RWPE2 (cell line): ENCODE measurements around the gene PUS10.
"Not testable (repeated sequence)": the region's sequence is repeated elsewhere in the genome, so short reads cannot be mapped to it uniquely, and the experiment has no call there.

Experiments used
- ATAC-seq: fragments of 200-7000 bp; cut with Tn5 transposase; 3 replicates; pipeline ENCODE4 v1.9.1; 2021; ENCODE audit warnings: low read depth
- DNase-seq: peaks from one replicate; pipeline ENCODE4 v3.0.0-alpha.2; 2020; ENCODE audit warnings: low spot score
- H3K27ac ChIP-seq: fragments of 450-650 bp; 2 replicates; pipeline ENCODE4 v1.5.1; 2017; ENCODE audit warnings: mild to moderate bottlenecking; ENCODE audit not compliant: poor library complexity, severe bottlenecking
- H3K27me3 ChIP-seq: fragments of 250-450 bp; sonication (Bioruptor Pico); 2 replicates; pipeline ENCODE4 v1.5.1; 2021; ENCODE audit warnings: mild to moderate bottlenecking, moderate library complexity; ENCODE audit not compliant: insufficient read depth, poor library complexity, severe bottlenecking
- H3K36me3 ChIP-seq: fragments of 250-450 bp; sonication (Bioruptor Pico); 2 replicates; pipeline ENCODE4 v1.5.1; 2020; ENCODE audit warnings: low read depth, mild to moderate bottlenecking, moderate library complexity
- H3K4me1 ChIP-seq: fragments of 250-450 bp; sonication (Bioruptor Pico); 2 replicates; pipeline ENCODE4 v1.5.1; 2021; ENCODE audit warnings: mild to moderate bottlenecking, moderate library complexity; ENCODE audit not compliant: insufficient read depth, poor library complexity, severe bottlenecking
- H3K4me3 ChIP-seq: fragments of 250-450 bp; sonication (Bioruptor Pico); 2 replicates; pipeline ENCODE4 v1.5.1; 2021; ENCODE audit warnings: mild to moderate bottlenecking, moderate library complexity; ENCODE audit not compliant: severe bottlenecking
- H3K9me3 ChIP-seq: fragments of 250-450 bp; sonication (Bioruptor Pico); 2 replicates; pipeline ENCODE4 v1.5.1; 2021; ENCODE audit warnings: mild to moderate bottlenecking, moderate library complexity; ENCODE audit not compliant: severe bottlenecking
- TF ChIP-seq, protein P1 (sequence below): fragments of 450-650 bp; IDR thresholded peaks from one replicate; pipeline ENCODE4 v1.5.1; 2017; ENCODE audit warnings: mild to moderate bottlenecking, moderate library complexity; ENCODE audit not compliant: poor library complexity, severe bottlenecking

PUS10 gene

DNA sequence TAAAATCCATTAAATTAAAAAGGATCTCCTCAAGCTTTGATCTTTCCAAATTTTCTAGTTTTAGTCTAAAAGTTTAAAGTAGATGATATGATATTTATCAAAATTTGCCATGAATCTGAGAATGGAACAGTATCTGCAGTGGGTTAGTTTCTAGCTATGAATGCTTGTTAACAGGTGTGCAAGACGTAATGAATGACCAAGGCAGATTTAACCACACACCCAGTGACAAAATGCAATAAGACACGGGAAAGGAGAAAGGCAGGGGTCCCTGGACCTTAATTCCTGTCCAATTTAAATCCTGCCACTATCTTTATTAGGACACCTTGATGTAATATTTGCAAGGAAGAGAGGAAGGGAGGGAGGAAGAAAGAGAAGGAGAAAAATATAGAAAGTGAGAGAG is 31.0 kb downstream of the PUS10 start:
- H3K4me3 ChIP-seq: no peak overlapping the region
- ATAC-seq (no peak), DNase-seq (no peak)
- no peaks in the 10 kb centered on the region for H3K4me1 ChIP-seq
- H3K27me3 ChIP-seq: no peaks in the 10 kb centered on the region
- no peak overlapping the region for H3K27ac ChIP-seq
- H3K36me3 ChIP-seq: no peaks in the 10 kb centered on the region
- H3K9me3 ChIP-seq: peaks cover 1% of the 10 kb centered on the region
- TF ChIP-seq, protein P1, sequence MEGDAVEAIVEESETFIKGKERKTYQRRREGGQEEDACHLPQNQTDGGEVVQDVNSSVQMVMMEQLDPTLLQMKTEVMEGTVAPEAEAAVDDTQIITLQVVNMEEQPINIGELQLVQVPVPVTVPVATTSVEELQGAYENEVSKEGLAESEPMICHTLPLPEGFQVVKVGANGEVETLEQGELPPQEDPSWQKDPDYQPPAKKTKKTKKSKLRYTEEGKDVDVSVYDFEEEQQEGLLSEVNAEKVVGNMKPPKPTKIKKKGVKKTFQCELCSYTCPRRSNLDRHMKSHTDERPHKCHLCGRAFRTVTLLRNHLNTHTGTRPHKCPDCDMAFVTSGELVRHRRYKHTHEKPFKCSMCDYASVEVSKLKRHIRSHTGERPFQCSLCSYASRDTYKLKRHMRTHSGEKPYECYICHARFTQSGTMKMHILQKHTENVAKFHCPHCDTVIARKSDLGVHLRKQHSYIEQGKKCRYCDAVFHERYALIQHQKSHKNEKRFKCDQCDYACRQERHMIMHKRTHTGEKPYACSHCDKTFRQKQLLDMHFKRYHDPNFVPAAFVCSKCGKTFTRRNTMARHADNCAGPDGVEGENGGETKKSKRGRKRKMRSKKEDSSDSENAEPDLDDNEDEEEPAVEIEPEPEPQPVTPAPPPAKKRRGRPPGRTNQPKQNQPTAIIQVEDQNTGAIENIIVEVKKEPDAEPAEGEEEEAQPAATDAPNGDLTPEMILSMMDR: no peak

DNA sequence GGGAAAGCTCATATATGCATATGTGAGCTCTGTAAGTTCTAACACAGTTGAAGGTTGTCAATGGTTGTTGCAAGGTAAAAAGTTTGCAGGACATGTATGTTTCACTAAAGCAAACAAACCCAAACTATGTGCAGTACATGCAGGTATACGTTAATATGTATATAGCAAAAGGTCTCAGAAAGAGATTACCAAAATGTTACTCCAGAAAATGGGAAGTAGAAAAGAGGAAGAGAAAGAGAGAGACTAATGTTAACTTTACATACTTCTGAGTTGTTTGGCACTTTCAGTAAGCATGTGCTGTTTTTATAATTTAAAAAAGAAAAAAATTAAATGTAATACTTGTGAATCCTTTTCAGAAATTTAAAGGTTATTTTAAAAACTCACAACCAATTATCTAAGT is 33.3 kb downstream of the PUS10 start:
- Histone ChIP-seq H3K27ac (no peak overlapping the region), H3K4me1 (no peaks in the 10 kb centered on the region), H3K4me3 (no peak overlapping the region), H3K36me3 (no peaks in the 10 kb centered on the region), H3K9me3 (no peaks in the 10 kb centered on the region), H3K27me3 (no peaks in the 10 kb centered on the region)
- no peak for ATAC-seq
- TF ChIP-seq, protein P1: no peak
- DNase-seq: no peak

DNA sequence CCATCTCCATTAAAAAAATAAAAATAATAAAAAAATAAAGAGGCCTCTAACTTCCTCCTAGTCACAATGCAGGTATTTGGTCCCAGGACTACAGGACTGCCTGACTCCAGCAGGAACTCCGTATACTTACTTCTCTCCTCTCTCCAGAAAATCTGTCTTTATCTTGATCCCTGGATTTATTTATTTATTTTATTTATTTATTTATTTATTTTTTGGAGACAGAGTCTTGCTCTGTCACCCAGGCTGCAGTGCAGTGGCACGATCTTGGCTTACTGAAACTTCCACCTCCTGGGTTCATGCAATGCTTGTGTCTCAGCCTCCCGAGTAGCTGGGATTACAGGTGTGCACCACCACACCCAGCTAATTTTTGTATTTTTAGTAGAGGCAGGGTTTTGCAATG is 36.0 kb downstream of the PUS10 start:
- H3K36me3 ChIP-seq, H3K4me3 ChIP-seq, H3K4me1 ChIP-seq, H3K27ac ChIP-seq, DNase-seq, H3K27me3 ChIP-seq, H3K9me3 ChIP-seq, ATAC-seq: not testable (repeated sequence)

DNA sequence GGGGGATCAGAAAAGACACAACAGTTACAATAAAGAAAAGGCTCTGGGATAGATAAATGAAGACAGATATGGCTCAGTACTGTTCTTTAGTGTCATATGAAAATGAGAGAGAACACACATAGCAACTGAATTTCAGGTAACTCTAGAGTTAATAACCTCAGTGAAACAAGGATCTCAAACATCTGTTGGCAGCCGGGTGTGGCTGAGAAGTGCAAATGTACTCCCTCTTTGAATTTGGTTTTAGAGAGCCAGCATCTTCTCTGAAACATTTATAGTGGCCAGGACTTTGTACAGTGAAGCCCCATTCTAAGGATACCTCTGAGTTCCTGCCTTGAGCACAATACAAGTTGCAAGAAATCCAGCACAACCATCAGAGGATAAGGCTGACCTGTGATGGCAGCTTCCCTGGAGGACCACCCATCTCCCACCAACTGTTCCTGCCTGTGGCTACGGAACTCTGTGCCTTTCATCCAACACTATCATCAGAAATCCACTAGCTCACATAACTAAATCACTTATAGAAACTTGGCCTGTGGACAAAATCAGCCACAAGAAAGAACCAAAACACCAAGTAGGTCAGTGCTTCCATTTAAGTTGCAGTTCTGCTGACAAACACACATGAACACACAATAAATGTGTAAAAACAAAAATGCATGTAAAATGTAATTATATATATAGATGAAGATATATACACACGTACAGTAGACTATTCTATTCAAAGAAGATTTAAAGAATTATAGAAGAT is 37.8 kb downstream of the PUS10 start:
- Histone ChIP-seq H3K9me3 (no peaks in the 10 kb centered on the region), H3K27me3 (no peaks in the 10 kb centered on the region), H3K36me3 (no peaks in the 10 kb centered on the region), H3K27ac (no peak overlapping the region), H3K4me1 (no peaks in the 10 kb centered on the region), H3K4me3 (no peak overlapping the region)
- TF ChIP-seq, protein P1: no peak
- no peak for DNase-seq
- ATAC-seq: no peak

DNA sequence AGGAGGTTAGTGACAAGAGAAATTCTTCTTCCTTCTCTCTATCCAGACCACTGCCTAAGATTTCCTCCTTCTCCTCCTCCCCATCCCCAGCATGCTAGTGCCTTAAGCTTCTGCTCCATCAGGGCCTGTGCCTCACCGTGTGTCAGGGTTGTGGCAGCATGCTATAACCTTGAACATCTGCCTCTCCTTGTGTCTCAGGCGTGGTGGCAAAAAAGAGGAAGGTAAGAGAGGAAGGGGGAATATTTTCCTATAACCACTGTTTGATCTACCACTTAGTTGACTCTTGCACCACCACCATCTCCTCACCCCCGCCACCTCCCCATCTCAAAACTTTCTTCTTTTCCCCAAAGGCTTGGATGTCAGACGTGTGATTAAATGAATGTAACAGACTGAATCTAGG is 38.8 kb downstream of the PUS10 start:
- no peaks in the 10 kb centered on the region for H3K36me3 ChIP-seq
- no peak overlapping the region for H3K27ac ChIP-seq
- ATAC-seq (no peak), DNase-seq (no peak)
- H3K4me3 ChIP-seq: no peak overlapping the region
- H3K9me3 ChIP-seq: no peaks in the 10 kb centered on the region
- H3K27me3 ChIP-seq: no peaks in the 10 kb centered on the region
- TF ChIP-seq, protein P1: no peak
- H3K4me1 ChIP-seq: no peaks in the 10 kb centered on the region
